NCI-H1694 treated with DMSO at 0.1 percent for 48 hours (cell line): Measurements from ENCODE around the gene VASH1.

Source experiments
- DNase-seq: peaks from one replicate; lab custom pipeline; 2025; lab: John Stamatoyannopoulos, UW

The VASH1 gene

DNA sequence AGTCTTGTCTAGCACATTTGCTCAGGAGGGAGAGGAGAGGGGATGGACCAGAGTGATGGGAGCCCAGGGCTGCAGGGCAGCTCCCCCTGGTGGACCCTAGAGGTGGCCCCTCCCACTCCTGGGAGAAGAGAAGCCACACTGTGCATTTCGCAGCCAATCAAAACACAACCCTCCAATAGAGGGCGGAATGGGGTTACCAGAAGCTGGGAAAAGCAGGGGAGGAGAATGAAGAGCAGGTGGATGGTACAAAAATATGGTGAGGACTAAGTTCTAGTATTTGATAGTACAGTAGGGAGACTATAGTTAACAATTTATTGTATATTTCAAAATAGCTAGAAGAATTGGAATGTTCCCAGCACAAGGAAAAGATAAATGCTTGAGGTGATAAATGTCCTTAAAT, 23.6 kb downstream of the VASH1 start:
- DNase-seq = peak; percentile 98

DNA sequence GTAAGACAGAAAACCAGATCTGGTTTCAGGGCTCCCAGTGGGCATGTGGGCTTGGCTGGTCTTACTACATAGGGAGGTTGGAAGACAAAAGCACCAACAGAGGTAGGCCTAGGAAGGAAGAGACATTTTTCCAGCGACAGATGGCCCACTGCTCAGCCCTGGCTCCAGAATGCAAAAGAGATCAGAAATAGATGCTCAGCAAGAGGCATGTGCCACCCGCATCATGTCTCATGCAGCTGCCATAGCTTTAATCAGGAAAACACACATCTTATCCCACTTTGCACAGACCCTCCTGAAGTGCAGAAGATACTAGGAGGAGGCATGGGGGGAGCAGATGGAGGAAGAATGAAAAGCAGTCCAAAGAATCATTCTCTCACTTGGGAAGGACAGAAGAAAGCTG, 25.3 kb downstream of the VASH1 start:
- DNase-seq = peak; percentile 91

DNA sequence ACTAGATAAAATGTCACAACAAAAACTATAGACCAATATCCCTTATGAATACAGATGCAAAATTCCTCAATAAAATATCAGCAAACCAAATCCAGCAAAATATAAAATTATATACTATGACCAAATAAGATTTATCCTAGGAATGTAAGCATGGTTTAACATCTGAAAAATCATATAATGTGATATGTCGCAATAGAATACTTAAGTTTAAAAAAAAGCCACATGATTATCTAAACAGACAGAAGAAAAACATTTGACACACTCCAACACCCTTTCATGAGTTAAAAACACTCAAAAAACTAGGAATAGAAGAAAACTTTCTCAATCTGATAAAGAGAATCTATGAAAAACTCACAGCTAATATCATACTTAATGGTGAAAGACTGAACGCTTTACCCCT, 31.2 kb downstream of the VASH1 start:
- no peak for DNase-seq

DNA sequence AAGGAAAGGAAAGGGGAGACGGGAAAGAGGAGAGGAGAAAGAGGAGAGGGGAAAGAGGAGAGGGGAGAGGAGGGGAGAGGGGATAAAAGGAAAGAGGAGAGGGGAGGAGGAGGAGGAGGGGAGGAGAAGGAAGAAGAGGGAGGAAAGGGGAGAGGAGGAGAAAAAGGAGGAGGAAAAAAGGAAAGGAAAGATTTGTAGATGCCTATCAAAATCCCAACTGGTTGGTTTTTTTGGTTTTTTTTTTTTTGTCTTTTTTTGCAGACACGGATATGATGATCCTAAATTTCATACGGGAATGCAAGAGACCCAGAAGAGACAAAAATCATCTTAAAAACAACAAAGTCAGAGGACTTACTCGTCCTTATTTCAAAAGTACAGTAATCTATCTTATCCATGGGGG, 32.1 kb downstream of the VASH1 start:
- no peak for DNase-seq

DNA sequence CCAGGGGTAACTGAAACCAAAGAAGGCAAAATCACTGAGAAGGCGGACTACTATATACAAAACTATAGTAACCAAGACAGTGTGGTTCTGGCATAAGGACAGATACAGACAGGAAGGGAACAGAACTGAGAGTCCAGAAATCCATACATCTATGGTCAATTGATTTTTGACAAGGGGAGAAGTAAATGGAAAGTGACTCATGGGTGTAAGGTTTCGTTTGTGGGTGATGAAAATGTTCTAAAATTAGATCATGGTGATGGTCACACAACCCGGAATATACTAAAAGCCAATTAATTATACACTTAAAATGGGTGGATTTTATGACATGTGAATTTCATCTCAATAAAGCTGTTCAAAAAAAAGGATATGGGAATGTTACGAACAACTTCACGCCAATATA, 32.7 kb downstream of the VASH1 start:
- DNase-seq = no peak

DNA sequence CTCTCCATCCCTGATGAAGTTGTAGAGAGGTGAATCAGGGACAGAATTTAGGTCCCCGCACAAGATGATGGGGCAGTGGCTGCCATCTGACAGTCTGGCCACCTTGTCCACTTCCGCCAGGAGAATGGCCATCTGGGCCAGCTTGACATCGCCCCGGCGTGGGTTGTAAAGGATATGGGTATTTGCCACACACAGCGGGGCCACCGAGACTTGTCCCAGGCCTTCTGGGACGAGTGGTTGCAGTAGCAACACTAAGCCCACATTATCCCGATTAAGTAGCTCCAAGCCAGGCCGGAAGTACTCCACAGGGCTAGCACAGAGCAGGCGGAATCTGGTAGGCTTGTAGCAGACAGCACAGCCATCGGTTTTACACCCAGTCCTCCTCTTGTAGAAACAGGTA, 45.2 kb downstream of the VASH1 start:
- no peak for DNase-seq

DNA sequence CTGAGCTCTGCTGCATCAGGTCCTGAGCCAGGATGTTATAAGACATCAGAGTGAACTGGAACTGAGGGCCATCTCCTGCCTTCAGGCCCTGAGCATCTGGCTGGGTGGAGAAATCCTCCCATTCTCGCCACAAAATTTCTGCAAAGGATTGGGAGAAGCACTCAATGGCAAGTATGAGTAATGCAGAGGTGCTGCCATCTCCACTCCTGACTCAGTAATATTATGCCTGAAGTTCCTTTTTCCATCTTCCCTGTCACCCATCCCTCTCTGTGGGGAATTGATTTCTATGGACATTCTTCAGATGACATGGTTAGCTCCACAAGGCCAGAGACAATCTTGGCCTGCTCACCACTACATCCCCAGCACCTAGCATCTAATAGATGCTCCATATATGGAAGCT, 46.7 kb downstream of the VASH1 start:
- no peak for DNase-seq

DNA sequence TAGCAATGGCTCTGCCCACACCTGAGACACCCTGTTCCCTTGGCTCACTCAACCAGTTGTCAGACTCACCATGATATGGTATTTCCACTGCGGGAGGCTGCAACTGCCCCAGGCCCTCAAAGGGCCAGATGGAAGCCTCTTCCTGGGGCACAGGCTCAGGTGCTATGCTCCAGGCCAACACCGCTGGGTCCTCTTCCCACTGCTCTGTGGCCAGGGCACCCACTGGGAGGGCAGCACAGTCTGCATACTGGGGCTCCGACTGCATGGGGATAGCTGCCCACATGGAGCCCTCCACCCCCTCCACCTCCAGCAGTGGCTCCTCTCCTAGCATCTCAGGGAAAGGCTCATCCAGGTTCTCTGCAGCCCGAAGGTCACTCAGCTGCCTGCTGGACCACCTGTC, 47.7 kb downstream of the VASH1 start:
- DNase-seq = no peak

DNA sequence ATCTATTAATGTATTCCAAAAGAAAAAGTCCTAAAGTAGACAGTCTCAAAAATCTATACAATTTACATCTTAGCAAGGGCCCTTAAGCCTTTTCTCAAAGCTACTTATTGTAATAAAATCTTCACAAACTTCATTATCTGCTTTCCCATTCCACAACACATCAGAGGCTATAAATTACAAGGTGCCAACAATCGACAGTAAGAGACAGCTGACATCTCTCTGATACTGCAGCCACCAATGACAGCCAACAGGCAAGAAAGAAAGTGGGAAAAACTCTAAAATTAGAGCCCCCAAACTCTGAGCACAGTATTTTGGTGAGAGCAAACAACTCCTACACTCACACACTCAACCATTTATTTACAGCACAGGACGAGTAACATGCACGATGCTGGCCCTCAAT, 49.3 kb downstream of the VASH1 start:
- DNase-seq = no peak

DNA sequence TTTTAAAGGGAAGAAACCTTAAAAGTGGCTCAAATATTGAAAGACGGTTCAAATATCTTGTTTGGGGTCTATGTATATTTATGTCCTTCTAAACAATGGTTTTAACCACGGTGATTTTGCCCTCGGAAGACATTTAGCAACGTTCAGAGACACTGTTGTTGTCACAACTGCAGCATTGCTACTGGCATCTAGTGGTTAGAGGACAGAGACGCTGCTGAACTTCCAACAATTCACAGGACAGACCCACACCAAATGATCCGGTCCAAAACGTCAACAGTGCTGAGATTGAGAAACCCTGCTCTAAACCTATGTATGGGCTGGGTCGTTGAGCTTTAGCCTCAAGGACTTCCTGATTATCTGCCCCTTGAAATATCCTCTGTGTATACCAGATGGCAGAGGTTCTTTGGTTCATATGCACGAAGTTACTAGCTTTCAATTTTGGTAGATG, 49.7 kb downstream of the VASH1 start:
- peak; percentile 66 for DNase-seq

DNA sequence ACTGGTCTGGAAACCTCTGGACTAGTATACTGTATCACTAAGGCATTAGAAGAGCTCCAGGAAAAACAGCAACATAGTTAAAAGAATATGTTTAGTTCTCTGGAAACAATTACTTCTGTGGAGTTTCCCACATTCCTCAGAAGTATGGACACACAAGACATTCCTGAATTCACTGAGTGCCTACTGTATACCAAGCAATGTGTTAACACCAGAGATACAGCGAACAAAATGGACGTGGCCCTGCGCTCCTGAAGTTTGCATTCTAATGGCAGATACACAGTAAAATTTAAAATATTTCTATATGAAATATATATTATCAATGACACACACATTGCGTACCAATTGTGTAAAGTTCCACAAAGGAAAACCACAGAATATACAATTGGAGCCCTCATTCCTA, 50.3 kb downstream of the VASH1 start:
- no peak for DNase-seq

DNA sequence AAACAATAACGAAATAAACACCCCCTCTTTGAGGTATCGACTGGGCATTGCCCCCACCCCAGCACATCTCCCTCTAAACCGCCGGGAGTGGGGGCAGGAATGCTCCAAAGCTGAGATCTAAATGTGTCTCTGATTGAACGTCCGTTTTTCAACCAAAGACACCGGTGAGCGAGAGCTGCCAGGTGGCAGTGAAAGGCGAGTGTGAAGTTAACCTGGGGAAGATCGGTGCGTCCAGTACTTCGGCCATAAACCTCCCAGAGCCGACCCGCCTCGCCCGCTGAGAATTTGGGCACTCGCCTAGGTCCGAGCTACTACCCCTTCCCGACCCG, 50.8 kb downstream of the VASH1 start:
- DNase-seq = no peak

DNA sequence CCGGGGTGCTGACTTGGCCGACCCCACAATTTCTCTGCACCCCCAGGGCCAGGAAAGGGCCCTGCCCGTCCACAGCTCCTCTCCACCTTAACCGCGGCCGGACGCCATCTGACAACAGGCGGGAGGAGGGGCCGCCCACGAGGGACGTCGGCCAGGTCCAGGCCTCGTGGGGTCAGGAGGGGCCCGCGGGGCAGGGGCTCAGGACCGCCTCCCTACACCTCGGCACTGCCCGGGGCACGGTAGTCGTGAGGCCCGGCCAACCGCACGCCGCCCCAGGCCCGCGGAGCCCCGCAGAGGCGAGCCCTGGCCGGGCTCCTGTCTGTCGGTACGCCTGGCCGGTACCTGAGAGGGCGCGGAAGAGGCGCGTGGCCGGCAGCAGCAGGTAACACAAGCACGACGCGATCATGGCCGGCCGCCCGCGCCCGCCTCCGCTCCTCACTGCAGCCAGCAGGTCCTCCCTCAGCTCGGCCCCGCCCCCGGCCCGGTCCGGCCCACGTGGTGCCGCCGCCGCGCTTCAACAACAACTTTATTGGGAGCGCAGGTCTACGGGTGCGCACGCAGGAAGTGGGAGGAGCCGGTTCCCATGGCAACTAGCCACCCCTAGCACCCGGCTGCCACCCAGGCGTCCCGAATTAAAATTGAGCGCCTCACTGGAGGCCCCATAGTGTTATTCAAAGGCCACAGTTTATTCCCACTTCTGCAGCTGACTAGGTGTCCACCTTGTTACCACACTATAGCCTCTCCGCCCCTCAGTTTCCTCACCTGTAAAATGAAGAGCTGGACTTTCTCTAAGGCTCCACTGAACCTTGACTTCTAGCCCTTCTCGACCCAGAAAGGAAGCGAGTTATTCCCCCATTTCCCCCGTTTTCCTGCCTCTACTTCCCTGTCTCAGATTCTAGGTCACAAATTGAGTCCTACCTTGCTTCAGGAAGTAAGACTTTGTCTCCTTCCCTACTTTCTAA, 51.4 kb downstream of the VASH1 start, which contains the start of gene ANGEL1:
Gene ANGEL1 (minus strand): TSS at position 461 of the 962 bp plus-strand sequence. CDS start 55 bp downstream, at position 406.
- peak; percentile 95 for DNase-seq

DNA sequence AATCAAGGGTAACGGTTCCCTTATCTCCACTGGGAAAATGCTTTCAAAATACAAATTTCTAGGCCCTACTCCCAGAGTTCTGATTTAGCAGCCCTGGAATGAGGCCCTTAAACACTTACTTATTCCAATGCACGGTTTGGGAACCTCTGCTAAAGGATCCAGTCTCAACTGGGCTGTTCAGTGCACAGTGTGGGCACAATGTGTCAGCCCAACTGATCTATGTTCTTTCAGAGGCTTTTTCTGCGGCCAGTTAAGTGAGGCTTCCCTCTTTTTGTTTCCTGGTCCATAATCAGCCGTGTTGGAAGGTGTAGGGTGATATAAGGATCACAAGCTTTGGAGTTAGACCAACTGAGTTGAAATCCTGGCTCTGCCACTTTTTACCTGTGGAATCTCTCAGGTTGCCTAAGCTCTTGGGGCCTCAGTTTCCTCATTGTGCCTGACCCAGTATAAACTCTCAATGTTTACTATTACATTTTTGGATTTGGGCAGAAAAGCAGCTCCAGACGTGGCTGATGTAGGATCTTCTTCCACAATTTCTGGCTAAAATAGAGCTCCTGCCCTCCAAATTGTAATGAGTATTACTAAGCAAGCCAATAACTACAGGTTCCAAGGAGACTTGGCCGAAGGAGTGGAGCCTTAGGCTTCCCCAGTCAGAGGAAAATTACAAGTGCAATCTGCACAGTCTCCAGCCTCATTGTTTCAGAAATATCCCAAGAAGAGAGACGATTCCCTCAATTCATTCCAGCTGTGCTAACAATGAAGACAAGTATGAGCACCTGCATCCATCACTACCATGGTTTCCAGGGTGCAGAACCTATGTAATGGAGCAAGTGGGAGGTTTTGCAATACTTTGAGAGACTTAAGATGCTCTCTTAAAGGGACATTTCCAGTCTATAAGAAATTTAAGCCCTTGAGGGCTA, 53.7 kb downstream of the VASH1 start:
- DNase-seq = no peak

DNA sequence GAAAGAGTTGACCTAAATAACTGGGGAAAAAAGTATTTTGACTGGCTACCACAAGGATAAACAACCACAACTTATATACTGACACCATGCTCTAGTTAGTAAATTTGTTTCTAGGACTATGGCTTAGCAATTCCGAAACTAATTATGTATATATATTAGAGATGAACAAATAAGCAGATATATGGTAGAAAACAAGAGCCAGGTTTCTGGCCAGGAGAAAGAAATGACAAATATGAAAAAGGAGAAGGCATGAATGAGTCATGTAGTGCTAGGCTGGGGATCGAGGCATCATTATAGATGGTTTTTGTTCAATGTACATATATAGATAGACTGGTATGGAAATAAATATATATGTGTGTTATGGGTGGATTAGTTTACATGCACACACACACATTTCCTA, 59.4 kb downstream of the VASH1 start:
- DNase-seq = no peak

DNA sequence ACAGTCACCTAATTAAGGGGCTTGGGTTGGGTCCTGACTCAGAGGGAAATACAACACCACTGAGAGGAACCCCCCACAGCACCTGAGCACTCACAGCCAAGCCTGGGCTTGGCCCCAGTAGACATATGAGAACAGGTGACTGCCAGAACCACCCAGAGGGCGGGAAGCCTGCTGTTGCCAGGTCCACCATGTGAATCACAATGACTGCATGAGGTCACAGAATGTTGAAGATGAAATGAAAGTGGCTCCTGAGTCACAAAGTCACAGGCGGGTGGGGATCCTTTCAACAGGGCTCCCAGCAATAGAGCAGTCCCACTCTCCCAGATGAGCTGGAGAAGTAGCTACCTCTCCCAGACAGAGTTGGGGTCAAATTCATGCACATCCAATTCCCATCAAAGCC, 64.9 kb downstream of the VASH1 start, which contains the start of gene LRRC74A:
Gene LRRC74A (plus strand): TSS at position 287 of the 400 bp plus-strand sequence. CDS start 290 bp downstream, outside the sequence.
- no peak for DNase-seq

DNA sequence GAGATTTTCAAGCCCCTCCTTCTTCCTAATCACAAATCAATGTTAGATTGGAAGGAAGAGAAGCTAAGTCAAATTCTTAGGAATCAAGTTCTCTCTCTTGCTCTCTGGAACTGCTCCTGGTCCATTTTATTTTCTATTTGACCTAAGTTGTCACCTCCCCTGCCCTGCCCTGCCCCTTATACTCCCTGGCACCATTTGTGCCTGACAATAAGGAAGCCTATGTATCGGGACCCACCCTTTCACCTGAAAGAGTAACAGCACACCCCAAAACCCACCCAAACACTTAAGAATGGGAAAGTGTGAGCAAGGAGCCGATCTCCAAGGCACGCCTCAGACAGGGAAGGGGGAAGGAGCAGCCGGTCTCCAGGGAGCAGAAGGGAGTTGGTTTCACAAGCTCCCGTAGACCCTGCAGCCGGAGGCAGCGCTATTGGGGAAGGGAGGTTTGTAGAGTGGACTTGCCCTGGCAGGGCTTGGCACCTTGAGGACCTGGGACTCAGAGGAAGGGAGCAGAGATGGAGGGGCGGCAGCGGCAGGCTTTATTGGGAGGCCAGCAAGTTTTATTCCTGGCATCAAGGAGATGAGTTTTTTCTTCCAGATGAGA, 66.5 kb downstream of the VASH1 start:
- DNase-seq = no peak

DNA sequence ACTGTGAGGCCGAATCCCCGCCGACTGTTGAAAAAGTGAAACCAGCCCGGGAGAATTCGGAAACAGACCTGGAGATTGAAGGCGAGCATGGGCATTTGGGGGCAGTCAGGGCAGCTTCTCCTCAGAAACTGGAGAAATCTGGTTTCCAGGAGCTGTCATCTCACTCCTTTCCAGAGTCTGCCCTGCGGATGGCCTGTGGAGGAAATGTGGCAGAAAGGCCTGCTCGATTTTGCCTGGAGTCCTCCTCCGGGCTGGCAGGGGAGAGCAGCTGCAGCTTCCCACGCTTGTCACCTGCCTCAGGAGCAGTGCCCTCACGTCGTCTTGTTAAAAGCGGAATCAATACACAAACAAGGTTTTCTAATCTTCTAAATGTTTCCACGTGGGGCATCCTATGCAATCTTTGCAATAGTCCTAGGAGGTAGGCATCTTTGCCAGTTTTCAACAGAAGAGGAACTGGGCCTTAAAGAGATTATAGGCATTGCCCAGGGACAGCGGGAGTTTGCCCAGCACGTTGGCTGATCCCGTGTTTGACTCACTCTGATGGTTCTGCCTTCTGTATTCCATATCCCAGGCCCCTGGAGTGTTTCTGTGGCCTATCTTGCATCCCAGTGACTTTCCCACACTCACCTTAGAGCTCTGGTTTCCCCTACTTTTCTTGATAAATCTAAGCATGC, 67.2 kb downstream of the VASH1 start:
- DNase-seq = no peak

DNA sequence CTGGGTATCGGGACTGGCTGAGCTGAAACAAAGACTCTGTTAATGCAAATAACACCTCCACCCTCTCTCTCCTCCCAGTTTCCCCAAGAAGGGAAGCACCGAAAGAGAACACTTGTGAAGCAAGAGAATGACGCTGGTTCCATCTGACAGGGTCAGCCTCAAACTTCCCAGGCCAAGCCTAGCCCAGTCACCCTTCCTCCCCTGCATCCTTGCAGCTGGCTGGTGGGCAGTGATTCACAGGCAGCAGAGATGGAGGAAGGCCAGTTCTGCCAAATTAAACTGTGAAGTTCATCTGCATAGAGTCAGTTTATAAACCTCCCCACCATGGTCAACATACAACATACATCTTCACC, 67.7 kb downstream of the VASH1 start:
- no peak for DNase-seq

DNA sequence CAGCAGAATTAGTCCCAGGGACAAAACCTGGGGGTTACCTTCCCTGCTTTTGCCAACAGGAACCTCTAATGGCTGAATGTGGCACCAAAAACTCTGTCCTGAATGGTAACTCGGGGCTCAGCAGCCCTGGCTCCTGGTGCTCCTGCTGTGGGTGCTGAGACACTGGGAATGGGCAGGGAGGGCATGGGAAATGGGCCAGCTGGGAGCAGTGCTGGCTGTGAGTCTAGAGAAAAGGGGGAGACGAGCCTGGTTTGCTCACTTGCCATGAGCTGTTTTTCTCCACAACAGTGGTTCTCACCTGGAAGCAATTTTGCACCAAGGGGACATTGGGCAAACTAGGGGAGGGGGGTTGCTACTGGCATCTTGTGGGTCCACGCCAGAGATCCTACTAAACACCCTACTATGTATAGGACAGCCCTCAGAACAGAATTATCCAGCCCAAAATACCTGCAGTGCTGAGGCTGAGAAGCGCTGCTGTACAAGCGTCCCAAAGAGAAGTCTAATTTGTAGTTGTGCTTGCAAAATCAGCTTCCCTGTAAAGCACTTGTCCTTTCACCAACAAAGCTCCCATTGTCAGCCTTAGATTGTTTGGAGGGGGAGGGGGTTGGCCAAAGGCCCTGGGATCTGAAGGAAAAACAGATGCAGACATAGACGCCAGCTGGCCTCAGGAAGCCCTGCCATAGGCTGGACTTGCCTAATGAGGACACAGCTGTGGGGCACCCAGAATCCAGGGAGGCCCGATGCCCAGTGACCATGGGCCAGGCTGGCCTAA, 68.6 kb downstream of the VASH1 start:
- DNase-seq = no peak

DNA sequence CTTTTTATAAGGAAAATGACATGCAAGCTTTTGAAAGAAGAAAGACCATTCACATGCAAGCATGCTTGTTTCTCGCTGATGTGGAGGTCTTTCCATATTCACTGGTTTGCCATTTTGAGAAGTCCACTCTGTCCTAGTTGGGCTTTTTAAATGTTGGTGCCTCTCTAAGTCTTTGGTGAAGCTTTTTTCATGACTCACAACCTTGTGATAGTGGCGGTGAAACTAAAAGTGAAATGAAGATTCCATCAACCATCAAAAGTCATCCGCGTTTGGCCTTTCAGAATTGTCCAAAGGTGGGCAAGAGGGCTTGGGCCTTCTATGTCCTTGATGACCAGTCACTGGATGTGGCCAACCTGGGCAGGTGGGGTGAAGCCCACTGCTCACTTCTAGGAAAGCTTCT, 69.3 kb downstream of the VASH1 start:
- no peak for DNase-seq
